GM18951 (cell line): ENCODE measurements around the gene NELL1.

ENCODE experiments used
- POLR2A ChIP-seq: IDR thresholded peaks from 4 replicates; pipeline ENCODE4 v1.6.1; 2011; ENCODE audit warnings: mild to moderate bottlenecking; ENCODE audit not compliant: insufficient read length, insufficient read depth; ENCODE audit errors: extremely low read depth
- in situ Hi-C: fragments of 300-500 bp; cut with MboI; formaldehyde crosslinking; loops from one replicate; pipeline ENCODE4 v1.12.0; 2022; ENCODE audit warnings: low sequenced_read_pairs, mixed read lengths, inconsistent platforms; ENCODE audit not compliant: unreplicated experiment

NELL1 gene

GRCh38 chr11:21476588-21476987 lies 807.2 kb downstream of the NELL1 start:
- TF ChIP-seq POLR2A: no peak
- in situ Hi-C loops: no loop called here

GRCh38 chr11:21480240-21480639 lies 810.9 kb downstream of the NELL1 start:
- TF ChIP-seq POLR2A: no peak
- in situ Hi-C loops: no loop called here

GRCh38 chr11:21481255-21481654 lies 811.9 kb downstream of the NELL1 start:
- in situ Hi-C loops: no loop called here
- no peak for TF ChIP-seq POLR2A

DNA sequence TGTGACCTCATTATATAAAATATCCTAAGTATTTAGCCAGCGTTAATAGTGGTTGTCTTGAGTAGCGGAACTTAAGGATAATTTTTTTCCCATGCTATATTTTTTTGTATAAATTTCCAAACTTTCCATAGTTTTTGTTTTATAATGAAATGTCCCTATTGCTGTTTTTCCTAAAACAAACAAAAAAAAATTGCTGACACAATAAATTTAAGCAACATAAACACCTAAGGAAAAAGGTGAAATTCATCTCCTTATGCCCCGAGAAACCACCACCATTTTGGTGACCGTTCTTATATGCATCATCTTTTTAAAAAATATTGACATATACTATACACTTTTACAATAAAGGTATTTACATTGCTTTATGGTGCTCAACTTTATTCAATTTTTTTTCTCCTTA lies 814.7 kb downstream of the NELL1 start:
- in situ Hi-C loops: no loop called here
- no peak for TF ChIP-seq POLR2A

DNA sequence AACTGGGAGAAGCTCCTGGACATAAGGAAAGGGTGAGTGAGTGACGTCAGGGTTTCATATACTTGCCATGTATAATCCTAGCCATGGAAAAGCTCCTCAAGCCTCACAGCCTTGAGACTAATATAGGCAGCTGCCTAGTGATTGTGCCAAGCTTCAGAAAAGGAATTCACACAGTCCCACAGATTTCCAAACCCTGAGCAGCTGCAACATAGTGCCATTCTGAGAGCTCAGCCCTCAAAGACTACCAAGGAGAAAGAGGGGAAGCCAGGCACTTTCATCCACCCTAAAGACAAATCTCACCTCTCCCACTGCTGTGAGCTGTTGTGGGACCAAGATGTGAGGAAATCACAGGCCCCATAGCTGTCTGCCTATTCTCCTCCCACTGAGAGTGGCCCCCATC lies 815.6 kb downstream of the NELL1 start:
- no peak for TF ChIP-seq POLR2A

DNA sequence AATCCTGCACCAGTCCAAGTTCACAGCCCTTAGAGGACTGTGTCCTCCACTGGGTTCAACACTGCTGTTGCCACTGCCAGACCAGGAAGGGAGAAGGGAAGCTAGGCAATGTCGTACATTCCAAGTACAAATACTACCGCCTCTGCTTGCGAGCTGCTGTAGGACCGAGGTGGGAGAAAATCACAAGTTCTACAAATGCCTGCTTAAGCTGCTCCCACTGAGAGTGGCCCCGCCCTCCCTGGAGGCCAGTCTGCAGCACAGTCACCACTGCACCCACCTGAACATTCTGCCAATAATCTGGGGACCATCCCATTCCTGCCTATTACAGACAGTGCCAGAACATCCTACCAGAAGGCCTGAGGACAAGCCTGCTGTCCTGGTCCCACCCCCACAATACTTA lies 816.0 kb downstream of the NELL1 start:
- TF ChIP-seq POLR2A: no peak
- in situ Hi-C loops: no loop called here

More for the DNA sequence above, 815.6 kb downstream of the NELL1 start:
- in situ Hi-C loops: no loop called here

GRCh38 chr11:21489416-21490115 lies 820.2 kb downstream of the NELL1 start:
- in situ Hi-C loops: no loop called here
- no peak for TF ChIP-seq POLR2A

DNA sequence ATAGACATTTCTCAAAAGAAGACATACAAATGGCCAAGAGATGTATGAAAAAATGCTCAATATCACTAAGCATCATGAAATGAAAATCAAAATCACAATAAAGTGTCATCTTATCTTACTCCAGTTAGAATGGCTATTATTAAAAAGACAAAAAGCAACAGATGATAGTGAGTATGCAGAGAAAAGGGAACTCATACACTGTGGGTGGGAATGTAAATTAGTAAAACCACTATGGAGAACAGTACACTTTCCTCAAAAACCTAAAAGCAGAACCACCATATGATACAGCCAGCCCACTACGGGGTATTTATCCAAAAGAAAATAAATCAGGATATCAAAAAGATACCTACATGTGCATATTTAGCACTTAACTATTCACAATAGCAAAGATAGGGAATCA lies 823.5 kb downstream of the NELL1 start:
- in situ Hi-C loops: no loop called here
- TF ChIP-seq POLR2A: no peak

GRCh38 chr11:21494946-21495345 lies 825.6 kb downstream of the NELL1 start:
- in situ Hi-C loops: no loop called here
- no peak for TF ChIP-seq POLR2A

DNA sequence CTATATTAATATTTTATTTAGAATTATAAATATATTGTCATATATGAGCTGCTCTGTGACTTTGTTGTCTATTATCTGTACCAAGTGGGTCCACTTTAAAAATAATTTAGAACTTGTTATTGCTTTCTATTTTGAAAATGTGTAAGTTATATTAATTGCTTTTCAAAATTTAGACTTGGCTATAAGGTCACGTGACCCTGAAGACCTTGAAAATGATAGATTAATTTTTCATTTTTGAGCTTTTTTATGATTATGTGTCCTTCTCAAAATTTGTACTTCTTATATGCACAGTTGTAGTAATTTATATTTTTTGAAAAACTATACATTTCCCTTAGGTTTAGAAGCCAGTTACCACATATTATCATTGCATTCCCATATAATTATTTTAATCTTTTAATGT lies 826.5 kb downstream of the NELL1 start:
- in situ Hi-C loops: no loop called here
- no peak for TF ChIP-seq POLR2A

- in situ Hi-C loops: no loop called here
Observed at GRCh38 chr11:21501245-21501644, 831.9 kb downstream of the NELL1 start.

GRCh38 chr11:21505070-21505469 lies 835.7 kb downstream of the NELL1 start:
- no peak for TF ChIP-seq POLR2A
- in situ Hi-C loops: no loop called here

More at GRCh38 chr11:21501245-21501644, 831.9 kb downstream of the NELL1 start:
- TF ChIP-seq POLR2A: no peak

- in situ Hi-C loops: no loop called here
- no peak for TF ChIP-seq POLR2A
Observed at GRCh38 chr11:21511835-21512440, 842.6 kb downstream of the NELL1 start.

- in situ Hi-C loops: no loop called here
Observed at GRCh38 chr11:21514316-21514715, 844.9 kb downstream of the NELL1 start.

DNA sequence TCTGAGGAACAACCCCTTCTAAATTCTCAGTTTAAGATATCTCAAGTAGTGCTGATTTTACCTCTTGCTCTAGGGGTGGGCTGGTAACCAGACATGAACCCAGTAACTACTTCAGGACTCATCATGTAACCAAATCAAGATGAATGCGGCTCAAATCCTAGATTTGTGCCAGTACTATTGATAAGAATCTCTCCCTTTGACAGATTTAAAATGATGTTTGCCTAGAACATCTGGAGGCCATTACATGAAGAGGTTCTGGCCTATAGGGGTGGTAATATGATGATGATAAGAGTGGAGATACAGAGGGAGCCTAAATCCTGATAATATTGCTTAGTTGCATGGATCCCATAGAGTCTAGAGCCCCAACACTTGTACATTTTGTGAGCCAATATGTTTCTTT lies 850.9 kb downstream of the NELL1 start:
- in situ Hi-C loops: no loop called here
- no peak for TF ChIP-seq POLR2A

More at GRCh38 chr11:21514316-21514715, 844.9 kb downstream of the NELL1 start:
- no peak for TF ChIP-seq POLR2A

DNA sequence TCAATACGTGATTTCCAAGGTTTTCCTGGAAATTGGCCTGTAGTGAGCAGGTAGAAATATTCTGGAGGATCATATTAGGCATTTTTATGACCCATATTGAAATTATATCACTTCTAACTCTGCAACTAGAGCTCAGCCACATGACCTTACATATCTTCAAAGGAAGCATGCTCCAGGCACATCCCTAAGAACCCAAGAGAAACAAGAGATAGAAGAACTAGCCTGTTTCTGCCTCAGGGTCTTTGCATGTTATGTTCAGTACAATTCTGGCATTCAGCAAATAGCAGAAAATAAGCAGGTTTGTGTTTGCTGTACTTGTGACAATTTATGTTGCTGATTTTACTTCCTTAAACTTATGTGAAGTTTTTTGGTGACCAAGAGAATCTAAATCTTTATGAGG lies 859.8 kb downstream of the NELL1 start:
- in situ Hi-C loops: no loop called here

More for the DNA sequence above, 859.8 kb downstream of the NELL1 start:
- TF ChIP-seq POLR2A: no peak
